ENCODE results near the gene ANKRD23. TPM values are rescaled to one million over a fixed set of nuclear protein-coding genes. Genes with fewer than 3 reads are reported as not detected.

The ANKRD23 gene
- total and polyA plus RNA-seq, 2 experiments from 2014 or later, result 0.76 to 1.4 TPM

GRCh38 chr2:96878171-96878570 is 34.4 kb upstream of the ANKRD23 start:
- in situ Hi-C loops (cut with MboI), result no loop called here
- peaks cover 7% of the 10 kb centered on the region; the same call in 1 of the 2 replicates for H3K27me3 ChIP-seq (replicated peaks; ENCODE audit: insufficient read depth)
- no peaks in the 10 kb centered on the region for H3K9me2 ChIP-seq (ENCODE audit: insufficient read depth)
- TF ChIP-seq EZH2 (IDR thresholded peaks at IDR 0.05; ENCODE audit: insufficient read depth, poor library complexity, severe bottlenecking) (no peak), EZH2phosphoT487 (IDR thresholded peaks at IDR 0.05; ENCODE audit: insufficient read depth, low read depth) (no peak)
- no peaks in the 10 kb centered on the region for H3F3A ChIP-seq (ENCODE audit: insufficient read depth)
- no peak for DNase-seq
- no peaks in the 10 kb centered on the region for H3K36me3 ChIP-seq (ENCODE audit: low read depth)
- WGBS, 2 experiments (ENCODE audit: low coverage in 1 of 2, low lambda C conversion rate in 2 of 2, missing lambda C conversion rate in 2 of 2), result 57 to 71% methylated on average over 6 of the region's 7 CpGs
- no peaks in the 10 kb centered on the region for H3K9me3 ChIP-seq (ENCODE audit: low read depth)
- no peak overlapping the region for H3K4me3 ChIP-seq
- H3K27ac ChIP-seq, result no peak overlapping the region
- no peaks in the 10 kb centered on the region for H4K20me1 ChIP-seq (ENCODE audit: insufficient read depth)
- no peak overlapping the region for H3K4me2 ChIP-seq (ENCODE audit: unreplicated experiment)
- H2AFZ ChIP-seq, result no peak overlapping the region
- peaks cover 6% of the 10 kb centered on the region; the same call in 1 of the 2 replicates for H3K4me1 ChIP-seq (ENCODE audit: insufficient read depth)
- H3K9ac ChIP-seq, result no peak overlapping the region
- H3K79me2 ChIP-seq (ENCODE audit: insufficient read depth), result no peaks in the 10 kb centered on the region

- Histone ChIP-seq H3K27me3 (replicated peaks; ENCODE audit: insufficient read depth) (peaks cover 7% of the 10 kb centered on the region; the same call in 1 of the 2 replicates), H3K9ac (no peak overlapping the region), H2AFZ (no peak overlapping the region), H3K4me1 (ENCODE audit: insufficient read depth) (peaks cover 10% of the 10 kb centered on the region; the same call in 1 of the 2 replicates), H4K20me1 (ENCODE audit: insufficient read depth) (no peaks in the 10 kb centered on the region), H3F3A (ENCODE audit: insufficient read depth) (no peaks in the 10 kb centered on the region), H3K9me3 (ENCODE audit: low read depth) (no peaks in the 10 kb centered on the region), H3K9me2 (ENCODE audit: insufficient read depth) (no peaks in the 10 kb centered on the region), H3K79me2 (ENCODE audit: insufficient read depth) (no peaks in the 10 kb centered on the region), H3K4me3 (no peak overlapping the region), H3K36me3 (ENCODE audit: low read depth) (no peaks in the 10 kb centered on the region), H3K27ac (no peak overlapping the region), H3K4me2 (ENCODE audit: unreplicated experiment) (no peak overlapping the region)
- no peak for TF ChIP-seq EZH2phosphoT487 (IDR thresholded peaks at IDR 0.05; ENCODE audit: insufficient read depth, low read depth)
- TF ChIP-seq EZH2 (IDR thresholded peaks at IDR 0.05; ENCODE audit: insufficient read depth, poor library complexity, severe bottlenecking), result no peak
- DNase-seq, result no peak
- 79% methylated on average over 11 to 15 of the region's 15 CpGs for WGBS, 2 experiments (ENCODE audit: low coverage in 1 of 2, low lambda C conversion rate in 2 of 2, missing lambda C conversion rate in 2 of 2)
- in situ Hi-C loops (cut with MboI), result no loop called here
These were observed 33.8 kb upstream of the ANKRD23 start for GRCh38 chr2:96877631-96878092.

- no peak for DNase-seq
- no peak overlapping the region for H3K4me2 ChIP-seq (ENCODE audit: unreplicated experiment)
- in situ Hi-C loops (cut with MboI), result no loop called here
These were observed 33.2 kb upstream of the ANKRD23 start for GRCh38 chr2:96877042-96877451.

GRCh38 chr2:96876269-96877041 is 32.6 kb upstream of the ANKRD23 start:
- DNase-seq, result peak; percentile 45
- in situ Hi-C loops (cut with MboI), result no loop called here
- no peaks in the 10 kb centered on the region for H3K9me3 ChIP-seq (ENCODE audit: low read depth)
- no peaks in the 10 kb centered on the region for H3F3A ChIP-seq (ENCODE audit: insufficient read depth)
- H3K9me2 ChIP-seq (ENCODE audit: insufficient read depth), result no peaks in the 10 kb centered on the region
- H3K4me2 ChIP-seq (ENCODE audit: unreplicated experiment), result no peak overlapping the region
- H3K36me3 ChIP-seq (ENCODE audit: low read depth), result no peaks in the 10 kb centered on the region
- no peak overlapping the region for H3K4me3 ChIP-seq
- H2AFZ ChIP-seq, result no peak overlapping the region
- H3K27ac ChIP-seq, result no peak overlapping the region
- H3K79me2 ChIP-seq (ENCODE audit: insufficient read depth), result no peaks in the 10 kb centered on the region
- no peaks in the 10 kb centered on the region for H4K20me1 ChIP-seq (ENCODE audit: insufficient read depth)
- H3K27me3 ChIP-seq (replicated peaks; ENCODE audit: insufficient read depth), result 0 out of 2 replicates have a peak, but pooled peaks cover 7% of the 10 kb centered on the region
- TF ChIP-seq EZH2phosphoT487 (IDR thresholded peaks at IDR 0.05; ENCODE audit: insufficient read depth, low read depth), result no peak
- H3K9ac ChIP-seq, result no peak overlapping the region
- WGBS, 2 experiments (ENCODE audit: low coverage in 1 of 2, low lambda C conversion rate in 2 of 2, missing lambda C conversion rate in 2 of 2), result 81 to 90% methylated on average over 15 to 16 of the region's 16 CpGs
- peaks cover 10% of the 10 kb centered on the region; the same call in 1 of the 2 replicates for H3K4me1 ChIP-seq (ENCODE audit: insufficient read depth)

More at GRCh38 chr2:96877042-96877451, 33.2 kb upstream of the ANKRD23 start:
- Histone ChIP-seq H3K27ac (no peak overlapping the region), H4K20me1 (ENCODE audit: insufficient read depth) (no peaks in the 10 kb centered on the region), H3K36me3 (ENCODE audit: low read depth) (no peaks in the 10 kb centered on the region), H3K4me3 (no peak overlapping the region), H3K4me1 (ENCODE audit: insufficient read depth) (peaks cover 10% of the 10 kb centered on the region; the same call in 1 of the 2 replicates), H2AFZ (no peak overlapping the region), H3K27me3 (replicated peaks; ENCODE audit: insufficient read depth) (peaks cover 7% of the 10 kb centered on the region; the same call in 1 of the 2 replicates), H3K9me3 (ENCODE audit: low read depth) (no peaks in the 10 kb centered on the region), H3K79me2 (ENCODE audit: insufficient read depth) (no peaks in the 10 kb centered on the region), H3F3A (ENCODE audit: insufficient read depth) (no peaks in the 10 kb centered on the region), H3K9ac (no peak overlapping the region), H3K9me2 (ENCODE audit: insufficient read depth) (no peaks in the 10 kb centered on the region)
- TF ChIP-seq EZH2 (IDR thresholded peaks at IDR 0.05; ENCODE audit: insufficient read depth, poor library complexity, severe bottlenecking) (no peak), EZH2phosphoT487 (IDR thresholded peaks at IDR 0.05; ENCODE audit: insufficient read depth, low read depth) (no peak)
- 84 to 91% methylated on average over 6 of the region's 6 CpGs for WGBS, 2 experiments (ENCODE audit: low coverage in 1 of 2, low lambda C conversion rate in 2 of 2, missing lambda C conversion rate in 2 of 2)

All from GM23248 (cell line).